HL-60 (cell line): Measurements from ENCODE around the gene ADAMTS17.

Experiments
- DNase-seq, 2 experiments: peaks; one replicate each; pipeline ENCODE4 v3.0.0-alpha.2; 2010 to 2020; ENCODE audit warnings: low read depth in 1 of 2, low spot score in 1 of 2
- H3K27ac ChIP-seq: fragments of 250-450 bp; sonication (Bioruptor Pico); replicated peaks from 2 replicates; pipeline ENCODE4 v1.5.1; 2020; ENCODE audit warnings: mild to moderate bottlenecking, moderate library complexity
- H3K27me3 ChIP-seq: fragments of 250-450 bp; sonication (Bioruptor Pico); 2 replicates; pipeline ENCODE4 v1.5.1; 2021; ENCODE audit warnings: mild to moderate bottlenecking, moderate library complexity; ENCODE audit not compliant: insufficient read depth, poor library complexity, severe bottlenecking
- H3K4me3 ChIP-seq: replicated peaks from 2 replicates; pipeline ENCODE4 v1.5.1; 2011; ENCODE audit warnings: mild to moderate bottlenecking, control low read depth, low read length; ENCODE audit not compliant: insufficient read depth
- GABPA ChIP-seq: IDR thresholded peaks from 2 replicates; pipeline ENCODE4 v1.6.1; 2012; ENCODE audit warnings: low read depth
- POLR2AphosphoS5 ChIP-seq: IDR thresholded peaks from 2 replicates; pipeline ENCODE4 v1.6.1; 2012; ENCODE audit warnings: low read depth
- SPI1 ChIP-seq: IDR thresholded peaks from 2 replicates; pipeline ENCODE4 v1.6.1; 2012; ENCODE audit warnings: low read depth, mild to moderate bottlenecking, borderline replicate concordance
- TF ChIP-seq, protein P1 (sequence below): IDR thresholded peaks from 2 replicates; pipeline ENCODE4 v1.6.1; 2012; ENCODE audit warnings: low read depth; ENCODE audit not compliant: insufficient replicate concordance
- TF ChIP-seq, protein P2 (sequence below): IDR thresholded peaks from one replicate; pipeline ENCODE4 v1.5.1; 2011; ENCODE audit warnings: low read length, control low read depth, inconsistent platforms; ENCODE audit not compliant: insufficient read depth

The ADAMTS17 gene

GRCh38 chr15:100083572-100083971, 258.2 kb downstream of the ADAMTS17 start:
- Histone ChIP-seq H3K27ac (no peak overlapping the region), H3K4me3 (no peak overlapping the region), H3K27me3 (no peaks in the 10 kb centered on the region)
- TF ChIP-seq POLR2AphosphoS5 (no peak), GABPA (no peak), SPI1 (no peak)
- TF ChIP-seq, protein P1, sequence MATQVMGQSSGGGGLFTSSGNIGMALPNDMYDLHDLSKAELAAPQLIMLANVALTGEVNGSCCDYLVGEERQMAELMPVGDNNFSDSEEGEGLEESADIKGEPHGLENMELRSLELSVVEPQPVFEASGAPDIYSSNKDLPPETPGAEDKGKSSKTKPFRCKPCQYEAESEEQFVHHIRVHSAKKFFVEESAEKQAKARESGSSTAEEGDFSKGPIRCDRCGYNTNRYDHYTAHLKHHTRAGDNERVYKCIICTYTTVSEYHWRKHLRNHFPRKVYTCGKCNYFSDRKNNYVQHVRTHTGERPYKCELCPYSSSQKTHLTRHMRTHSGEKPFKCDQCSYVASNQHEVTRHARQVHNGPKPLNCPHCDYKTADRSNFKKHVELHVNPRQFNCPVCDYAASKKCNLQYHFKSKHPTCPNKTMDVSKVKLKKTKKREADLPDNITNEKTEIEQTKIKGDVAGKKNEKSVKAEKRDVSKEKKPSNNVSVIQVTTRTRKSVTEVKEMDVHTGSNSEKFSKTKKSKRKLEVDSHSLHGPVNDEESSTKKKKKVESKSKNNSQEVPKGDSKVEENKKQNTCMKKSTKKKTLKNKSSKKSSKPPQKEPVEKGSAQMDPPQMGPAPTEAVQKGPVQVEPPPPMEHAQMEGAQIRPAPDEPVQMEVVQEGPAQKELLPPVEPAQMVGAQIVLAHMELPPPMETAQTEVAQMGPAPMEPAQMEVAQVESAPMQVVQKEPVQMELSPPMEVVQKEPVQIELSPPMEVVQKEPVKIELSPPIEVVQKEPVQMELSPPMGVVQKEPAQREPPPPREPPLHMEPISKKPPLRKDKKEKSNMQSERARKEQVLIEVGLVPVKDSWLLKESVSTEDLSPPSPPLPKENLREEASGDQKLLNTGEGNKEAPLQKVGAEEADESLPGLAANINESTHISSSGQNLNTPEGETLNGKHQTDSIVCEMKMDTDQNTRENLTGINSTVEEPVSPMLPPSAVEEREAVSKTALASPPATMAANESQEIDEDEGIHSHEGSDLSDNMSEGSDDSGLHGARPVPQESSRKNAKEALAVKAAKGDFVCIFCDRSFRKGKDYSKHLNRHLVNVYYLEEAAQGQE, result no peak
- TF ChIP-seq, protein P2, sequence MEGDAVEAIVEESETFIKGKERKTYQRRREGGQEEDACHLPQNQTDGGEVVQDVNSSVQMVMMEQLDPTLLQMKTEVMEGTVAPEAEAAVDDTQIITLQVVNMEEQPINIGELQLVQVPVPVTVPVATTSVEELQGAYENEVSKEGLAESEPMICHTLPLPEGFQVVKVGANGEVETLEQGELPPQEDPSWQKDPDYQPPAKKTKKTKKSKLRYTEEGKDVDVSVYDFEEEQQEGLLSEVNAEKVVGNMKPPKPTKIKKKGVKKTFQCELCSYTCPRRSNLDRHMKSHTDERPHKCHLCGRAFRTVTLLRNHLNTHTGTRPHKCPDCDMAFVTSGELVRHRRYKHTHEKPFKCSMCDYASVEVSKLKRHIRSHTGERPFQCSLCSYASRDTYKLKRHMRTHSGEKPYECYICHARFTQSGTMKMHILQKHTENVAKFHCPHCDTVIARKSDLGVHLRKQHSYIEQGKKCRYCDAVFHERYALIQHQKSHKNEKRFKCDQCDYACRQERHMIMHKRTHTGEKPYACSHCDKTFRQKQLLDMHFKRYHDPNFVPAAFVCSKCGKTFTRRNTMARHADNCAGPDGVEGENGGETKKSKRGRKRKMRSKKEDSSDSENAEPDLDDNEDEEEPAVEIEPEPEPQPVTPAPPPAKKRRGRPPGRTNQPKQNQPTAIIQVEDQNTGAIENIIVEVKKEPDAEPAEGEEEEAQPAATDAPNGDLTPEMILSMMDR, result no peak
- no peak for DNase-seq

DNA sequence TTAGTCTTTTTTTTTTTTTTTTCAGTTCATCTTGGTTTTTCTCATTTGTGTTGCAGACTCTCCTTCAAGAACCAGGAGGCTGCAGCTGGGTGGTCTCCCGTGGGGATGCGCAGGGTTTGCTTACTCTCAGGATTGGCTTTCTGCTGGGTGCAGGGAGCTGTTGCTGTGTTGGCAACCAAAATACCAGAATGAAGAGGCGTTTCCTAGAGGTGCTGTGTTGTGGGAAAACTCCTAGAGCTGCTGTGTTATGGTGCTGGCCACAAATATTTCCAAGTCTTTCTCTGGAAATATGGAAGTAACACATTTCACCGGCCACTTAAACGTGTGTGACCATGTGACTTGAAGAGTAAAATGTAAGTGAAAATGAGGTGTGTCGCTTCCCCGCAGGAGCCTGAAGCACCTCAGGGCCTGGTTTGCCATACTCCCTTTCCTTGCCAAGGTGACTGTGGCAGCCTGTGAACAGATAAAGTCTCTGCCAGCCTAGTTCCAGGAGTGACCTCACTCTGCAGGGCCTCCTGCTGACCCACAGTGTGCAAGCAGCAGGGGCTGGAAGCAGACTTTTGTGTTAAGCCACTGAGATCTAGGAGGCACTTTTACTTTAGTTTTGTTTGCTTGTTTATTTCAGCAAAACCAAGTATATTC, 258.9 kb downstream of the ADAMTS17 start:
- no peaks in the 10 kb centered on the region for H3K27me3 ChIP-seq
- no peak overlapping the region for H3K27ac ChIP-seq
- TF ChIP-seq SPI1 (no peak), POLR2AphosphoS5 (no peak), GABPA (no peak)
- TF ChIP-seq, protein P1, result no peak
- TF ChIP-seq, protein P2, result no peak
- DNase-seq, result no peak
- no peak overlapping the region for H3K4me3 ChIP-seq

GRCh38 chr15:100081454-100081853, 260.3 kb downstream of the ADAMTS17 start:
- no peak for DNase-seq
- Histone ChIP-seq H3K27me3 (no peaks in the 10 kb centered on the region), H3K27ac (no peak overlapping the region), H3K4me3 (no peak overlapping the region)
- TF ChIP-seq, protein P2, result no peak
- TF ChIP-seq SPI1 (no peak), POLR2AphosphoS5 (no peak), GABPA (no peak)
- TF ChIP-seq, protein P1, result no peak
